GM19043 (cell line): ENCODE results near the gene SDK2.

Source experiments
- ATAC-seq: cut with Tn5 transposase; IDR thresholded peaks from one replicate; pipeline ENCODE4 v1.9.1; 2021; ENCODE audit warnings: low read depth; ENCODE audit not compliant: unreplicated experiment

The SDK2 gene

GRCh38 chr17:73589363-73589980 is 54.8 kb downstream of the SDK2 start:
- ATAC-seq: no peak

GRCh38 chr17:73588891-73589290 is 55.4 kb downstream of the SDK2 start:
- ATAC-seq: no peak

GRCh38 chr17:73588301-73588846 is 55.9 kb downstream of the SDK2 start:
- ATAC-seq: no peak

- no peak for ATAC-seq
Observed at GRCh38 chr17:73586921-73587602, 57.2 kb downstream of the SDK2 start.

GRCh38 chr17:73586275-73586832 is 57.9 kb downstream of the SDK2 start:
- ATAC-seq: no peak

- no peak for ATAC-seq
Observed at GRCh38 chr17:73585583-73585982, 58.7 kb downstream of the SDK2 start.

GRCh38 chr17:73584987-73585386 is 59.3 kb downstream of the SDK2 start:
- no peak for ATAC-seq

- no peak for ATAC-seq
Observed at GRCh38 chr17:73584049-73584448, 60.2 kb downstream of the SDK2 start.

GRCh38 chr17:73582821-73583220 is 61.4 kb downstream of the SDK2 start:
- no peak for ATAC-seq

- no peak for ATAC-seq
Observed at GRCh38 chr17:73582359-73582758, 61.9 kb downstream of the SDK2 start.

GRCh38 chr17:73581379-73581778 is 62.9 kb downstream of the SDK2 start:
- no peak for ATAC-seq

GRCh38 chr17:73580073-73580710 is 64.1 kb downstream of the SDK2 start:
- ATAC-seq: no peak

GRCh38 chr17:73576556-73577098 is 67.6 kb downstream of the SDK2 start:
- ATAC-seq: no peak

- no peak for ATAC-seq
Observed at GRCh38 chr17:73575470-73576221, 68.6 kb downstream of the SDK2 start.

GRCh38 chr17:73571511-73572130 is 72.6 kb downstream of the SDK2 start:
- no peak for ATAC-seq

GRCh38 chr17:73569762-73570319 is 74.4 kb downstream of the SDK2 start:
- no peak for ATAC-seq

GRCh38 chr17:73568934-73569333 is 75.3 kb downstream of the SDK2 start:
- ATAC-seq: no peak

- no peak for ATAC-seq
Observed at GRCh38 chr17:73566905-73567782, 77.1 kb downstream of the SDK2 start.

- ATAC-seq: no peak
Observed at GRCh38 chr17:73564843-73565242, 79.4 kb downstream of the SDK2 start.
